H4 (cell line): ENCODE measurements around the gene CEP97. TPM values are rescaled to one million over a fixed set of nuclear protein-coding genes. Genes with fewer than 3 reads are reported as not detected.

Experiments used
- DNase-seq: peaks from one replicate; pipeline ENCODE4 v3.0.0-alpha.2; 2015; ENCODE audit warnings: low spot score
- total RNA-seq: library from RNA; depleted of rRNA; stranded (reverse); fragments of >200 nt; shearing (Covaris generic); gene quantifications from 2 replicates; pipeline ENCODE4 v1.2.3, GENCODE V29; 2014; rRNA removed

CEP97 gene
- total RNA-seq, 1 experiment from 2014 or later: 12.3 TPM

GRCh38 chr3:101813817-101814440, 89.5 kb downstream of the CEP97 start:
- no peak for DNase-seq

GRCh38 chr3:101814835-101815234, 90.4 kb downstream of the CEP97 start:
- no peak for DNase-seq

GRCh38 chr3:101816215-101817149, 92.1 kb downstream of the CEP97 start:
- no peak for DNase-seq

GRCh38 chr3:101817992-101818391, 93.6 kb downstream of the CEP97 start:
- DNase-seq: no peak

- DNase-seq: no peak
Measured at GRCh38 chr3:101819649-101820206, 95.3 kb downstream of the CEP97 start.

Other genes starting within 250 kb of the CEP97 start
- gene SENP7, start 211.4 kb upstream of the CEP97 start, total RNA-seq: 3.2 and 5.0 TPM in 2 replicates
- 37.7 and 49.4 TPM in 2 replicates for gene TRMT10C, start 162.7 kb upstream of the CEP97 start, total RNA-seq
- 54.0 and 72.4 TPM in 2 replicates for gene PCNP, start 150.4 kb upstream of the CEP97 start, total RNA-seq
- gene ZBTB11, start 47.5 kb upstream of the CEP97 start, total RNA-seq: 11.7 and 15.8 TPM in 2 replicates
- 1,482 and 1,554 TPM in 2 replicates for gene RPL24, start 37.9 kb upstream of the CEP97 start, total RNA-seq
- 14.9 and 21.0 TPM in 2 replicates for gene NXPE3, start 54.6 kb downstream of the CEP97 start, total RNA-seq
- 0.81 and 8.0 TPM in 2 replicates for gene NFKBIZ, start 124.9 kb downstream of the CEP97 start, total RNA-seq